ENCODE data around the gene BBS7.

BBS7 gene

GRCh38 chr4:121823505-121824170 is 46.6 kb downstream of the BBS7 start, which contains the start of gene CCNA2:
CCNA2 (minus strand) TSS chr4:121823883; CDS start chr4:121823628, 255 bp downstream.
- DNase-seq (ENCODE audit: low spot score) = peak; percentile 97
- ChIA-PET POLR2A (ENCODE audit: low non-redundant PET) (no interaction called here), CTCF (interaction anchor here (0.6 to 0.7 kb wide), 2 partner anchors 17 to 904 kb away, joined by 3 to 5 read pairs; no protein-coding TSS in a partner anchor)
- peak within 1 kb of the TSS; percentile 90 for H3K27ac ChIP-seq
- no peak for TF ChIP-seq CTCF (conservative IDR thresholded peaks at IDR 0.05; ENCODE audit: low read depth)

- POLR2A ChIA-PET (ENCODE audit: low non-redundant PET) = no interaction called here
- peak; percentile 11 for DNase-seq (ENCODE audit: low spot score)
- H3K27ac ChIP-seq = peak overlapping the region; percentile 90
- 0 out of 2 replicates have a peak, but pooled peaks have one; percentile 8 for TF ChIP-seq CTCF (conservative IDR thresholded peaks at IDR 0.05; ENCODE audit: low read depth)
- CTCF ChIA-PET = interaction anchor here (0.7 kb wide), 1 partner anchor 903 kb away, joined by 5 read pairs; no protein-coding TSS in a partner anchor
Measured at GRCh38 chr4:121822796-121823504, 47.3 kb downstream of the BBS7 start.

GRCh38 chr4:121822047-121822446 is 48.2 kb downstream of the BBS7 start:
- no peak overlapping the region for H3K27ac ChIP-seq
- ChIA-PET CTCF (no interaction called here), POLR2A (ENCODE audit: low non-redundant PET) (no interaction called here)
- TF ChIP-seq CTCF (conservative IDR thresholded peaks at IDR 0.05; ENCODE audit: low read depth) = no peak
- DNase-seq (ENCODE audit: low spot score) = no peak

GRCh38 chr4:121819216-121819965 is 50.9 kb downstream of the BBS7 start:
- no peak for DNase-seq (ENCODE audit: low spot score)
- H3K27ac ChIP-seq = 0 out of 2 replicates have a peak overlapping the region, but pooled peaks have one; percentile 40
- POLR2A ChIA-PET (ENCODE audit: low non-redundant PET) = interaction anchor here (0.6 kb wide), 1 partner anchor 19 kb away, joined by 5 read pairs; no protein-coding TSS in a partner anchor
- no peak for TF ChIP-seq CTCF (conservative IDR thresholded peaks at IDR 0.05; ENCODE audit: low read depth)
- CTCF ChIA-PET = no interaction called here

- POLR2A ChIA-PET (ENCODE audit: low non-redundant PET) = no interaction called here
- TF ChIP-seq CTCF (conservative IDR thresholded peaks at IDR 0.05; ENCODE audit: low read depth) = no peak
- DNase-seq (ENCODE audit: low spot score) = no peak
- H3K27ac ChIP-seq = no peak overlapping the region
- CTCF ChIA-PET = interaction anchor here (0.6 to 0.7 kb wide), 2 partner anchors 21 to 24 kb away, joined by 4 read pairs; no protein-coding TSS in a partner anchor
Measured at GRCh38 chr4:121818215-121818614, 52.1 kb downstream of the BBS7 start.

GRCh38 chr4:121817701-121818100 is 52.6 kb downstream of the BBS7 start:
- ChIA-PET CTCF (interaction anchor here (0.6 kb wide), 1 partner anchor 21 kb away, joined by 4 read pairs; no protein-coding TSS in a partner anchor), POLR2A (ENCODE audit: low non-redundant PET) (no interaction called here)
- no peak for TF ChIP-seq CTCF (conservative IDR thresholded peaks at IDR 0.05; ENCODE audit: low read depth)
- DNase-seq (ENCODE audit: low spot score) = no peak
- H3K27ac ChIP-seq = no peak overlapping the region

All from RWPE1 (cell line).